ENCODE data around the gene CLSTN3. TPM values are rescaled to one million over a fixed set of nuclear protein-coding genes. Genes with fewer than 3 reads are reported as not detected.

The CLSTN3 gene
- total RNA-seq, 1 donor from 2014 or later, result 15.4 TPM

DNA sequence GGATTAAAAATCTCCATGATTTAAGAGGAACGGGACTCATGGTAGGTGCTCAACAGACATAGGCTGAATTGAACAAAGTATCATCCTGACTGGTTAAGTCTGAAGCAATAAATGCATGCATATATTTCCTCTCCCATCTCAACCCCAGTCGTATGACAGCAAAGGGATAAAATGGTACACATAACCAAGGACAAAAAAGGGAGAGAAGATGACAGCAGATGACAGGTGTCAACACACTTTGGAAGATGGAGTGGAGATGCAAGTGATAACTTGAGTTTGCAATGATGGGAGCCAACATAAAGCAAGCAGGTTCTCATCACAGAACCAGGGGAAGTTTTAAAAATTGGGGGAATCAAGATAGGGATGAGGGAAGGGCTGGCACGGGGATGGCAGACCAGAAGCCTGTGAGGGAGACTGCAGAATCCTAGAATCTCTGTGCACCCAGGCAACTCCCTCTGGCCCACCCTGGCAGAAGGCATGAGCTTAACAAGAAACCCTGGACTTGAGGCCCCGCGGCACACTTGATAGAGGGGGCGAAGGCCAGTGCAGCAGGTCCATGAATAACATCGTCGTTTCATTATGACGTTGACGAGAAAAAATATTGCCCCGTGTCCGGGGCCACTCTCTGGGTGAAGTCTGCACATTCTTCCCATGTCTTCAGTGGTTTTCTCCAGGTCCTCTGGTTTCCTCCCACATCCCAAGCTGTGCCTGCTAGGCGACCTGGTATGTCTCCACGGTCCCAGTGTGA lies 26.2 kb upstream of the CLSTN3 start:
- peak; percentile 60 for DNase-seq (ENCODE audit: low spot score)

DNA sequence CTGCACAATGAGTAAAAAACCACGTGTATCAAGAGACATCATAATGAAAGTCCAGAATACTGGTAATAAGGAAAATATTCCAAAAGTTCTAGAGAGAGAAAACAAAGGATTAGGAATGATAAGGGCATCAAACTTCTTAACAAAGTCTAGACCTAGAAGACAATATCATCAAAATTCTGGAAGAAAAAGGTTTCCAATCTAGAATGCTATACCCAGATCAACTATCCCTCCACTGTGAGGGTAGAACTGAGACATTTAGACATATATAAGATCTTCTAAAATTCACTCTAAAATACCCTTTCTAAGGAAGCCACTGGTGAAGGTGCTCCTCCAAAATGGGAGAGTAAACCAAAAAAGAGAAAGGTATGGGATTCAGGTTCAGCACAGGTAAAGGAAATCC lies 24.1 kb upstream of the CLSTN3 start:
- no peak for DNase-seq (ENCODE audit: low spot score)

DNA sequence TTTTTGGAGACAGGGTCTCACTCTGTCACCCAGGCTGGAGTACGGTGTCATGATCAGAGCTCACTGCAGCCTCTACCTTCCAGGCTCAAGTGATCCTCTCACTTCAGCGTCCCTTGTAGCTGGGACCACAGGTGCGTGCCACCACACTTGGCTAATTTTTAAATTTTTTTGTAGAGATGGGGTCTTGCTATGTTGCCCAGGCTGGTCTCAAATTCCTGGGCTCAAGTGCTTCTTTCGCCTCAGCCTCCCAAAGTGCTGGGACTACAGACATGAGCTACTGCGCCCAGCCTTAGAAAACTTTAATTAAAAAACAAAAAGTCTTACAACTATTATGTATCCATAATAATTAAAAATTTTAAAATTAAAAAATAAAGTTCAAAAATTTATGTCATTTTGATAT lies 23.0 kb upstream of the CLSTN3 start:
- peak; percentile 24 for DNase-seq (ENCODE audit: low spot score)

DNA sequence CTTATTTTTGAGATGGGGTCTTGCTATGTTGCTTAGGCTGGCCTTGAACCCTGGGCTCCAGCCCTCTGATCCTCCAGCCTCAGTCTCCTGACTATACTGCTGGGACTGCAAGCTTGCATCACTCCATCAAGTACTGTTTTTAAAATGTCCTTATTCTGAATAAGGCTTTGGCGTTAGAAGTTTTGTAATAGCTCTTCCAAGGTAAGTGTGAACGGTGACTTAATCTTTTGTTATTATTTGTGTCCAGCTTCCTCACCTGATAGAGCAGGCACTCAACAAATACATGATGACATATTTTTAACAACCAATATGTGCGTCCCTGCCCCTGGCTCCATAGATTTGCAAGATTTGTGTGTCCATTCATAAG lies 22.6 kb upstream of the CLSTN3 start:
- DNase-seq (ENCODE audit: low spot score), result peak; percentile 9

DNA sequence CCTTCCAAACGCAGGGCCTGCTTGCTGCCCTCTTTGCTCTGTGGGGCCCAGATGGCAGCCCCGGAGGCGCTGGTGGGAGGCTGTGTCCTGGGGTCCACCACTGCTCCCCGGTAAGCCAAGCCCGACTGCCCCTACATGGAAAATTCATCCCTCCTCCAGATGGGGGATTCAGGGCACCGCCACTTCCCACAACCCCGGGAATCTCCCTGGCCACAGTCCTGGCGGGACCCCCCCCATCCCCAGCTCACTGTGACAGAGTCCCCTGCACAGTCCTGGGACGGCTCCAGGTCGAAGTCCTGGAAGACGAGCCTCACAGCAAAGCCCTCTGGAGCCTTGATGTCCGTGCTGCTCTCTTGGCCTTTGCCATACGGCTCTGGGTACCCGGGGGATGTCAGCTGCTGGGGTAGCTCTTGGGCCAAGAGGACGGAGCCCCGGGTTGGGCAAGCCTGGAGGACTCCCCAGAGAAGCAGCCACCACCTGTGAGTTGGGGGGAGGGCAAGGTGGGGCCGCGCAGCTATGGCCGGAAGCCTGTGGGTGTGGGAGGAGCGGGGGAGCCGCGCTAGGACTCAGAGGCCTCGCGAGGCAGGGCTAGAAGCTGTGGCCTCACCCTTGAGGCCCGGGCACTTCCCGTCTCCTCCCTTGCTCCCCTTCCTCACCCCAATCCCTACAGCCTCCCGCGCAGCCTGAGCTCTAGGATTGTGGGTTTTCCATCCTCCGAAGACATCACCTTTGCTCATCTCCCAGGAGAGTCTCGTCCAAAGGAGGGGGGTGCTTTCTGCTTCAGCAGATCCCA lies 22.0 kb upstream of the CLSTN3 start:
- peak; percentile 94 for DNase-seq (ENCODE audit: low spot score)

DNA sequence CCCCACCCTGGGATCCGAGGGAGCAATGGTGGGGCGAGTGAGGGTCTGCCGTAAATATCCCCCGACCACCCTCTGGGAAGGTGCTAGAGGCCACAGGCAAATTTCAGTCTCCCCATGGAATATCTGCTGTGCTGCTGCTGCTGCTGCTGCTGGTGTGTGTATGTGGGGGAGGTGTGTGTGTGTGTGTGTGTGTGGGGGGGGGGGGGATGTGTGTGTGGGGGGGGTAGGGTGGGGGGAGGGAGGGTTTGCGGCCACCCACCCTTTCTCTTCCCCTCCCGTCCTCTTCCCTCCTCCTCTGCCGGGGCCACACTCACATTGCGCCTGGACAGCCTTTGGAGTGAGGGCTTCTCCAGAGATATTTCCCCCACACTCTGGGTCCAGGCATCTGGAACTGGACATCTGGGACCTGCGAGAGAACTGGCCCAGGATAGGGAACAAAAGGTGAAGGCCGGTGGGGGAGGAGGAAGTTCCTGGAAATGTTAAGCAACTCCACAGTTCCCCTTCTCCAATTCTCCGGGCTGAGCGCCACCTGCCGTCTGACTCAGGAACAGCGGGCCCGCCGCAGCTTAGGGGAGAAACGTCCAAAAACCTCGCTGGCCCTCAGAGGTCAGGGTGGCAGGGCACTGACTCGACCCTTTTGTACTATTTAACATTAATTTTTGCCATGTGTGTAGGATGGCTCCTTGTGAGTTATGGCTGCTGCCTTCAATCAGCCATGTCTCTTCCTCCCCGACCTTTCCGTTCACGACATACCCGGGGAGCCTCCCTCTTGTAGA lies 21.2 kb upstream of the CLSTN3 start, which contains the start of gene C1RL:
TSS of gene C1RL (minus strand) at position 419 of the 776 bp plus-strand sequence. CDS start at position 385, 34 bp downstream.
- DNase-seq (ENCODE audit: low spot score), result peak; percentile 95

DNA sequence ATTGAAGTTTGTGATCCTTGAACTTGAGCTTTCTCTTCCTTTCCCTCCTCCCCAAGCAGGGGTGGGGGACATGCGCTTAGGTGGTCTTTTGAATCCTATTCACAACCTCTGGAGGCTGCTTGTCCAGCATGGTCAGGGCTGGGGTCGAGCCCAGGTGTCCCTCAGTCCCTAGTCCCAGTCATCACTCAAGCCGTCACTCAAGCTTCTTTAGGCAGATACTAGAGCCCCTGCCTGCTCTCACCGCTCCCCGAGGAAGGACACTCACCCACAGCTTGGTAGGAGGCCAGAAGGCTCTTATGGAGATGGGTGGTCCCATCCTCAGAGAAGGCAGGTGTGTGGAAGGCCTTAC lies 20.6 kb upstream of the CLSTN3 start:
- peak; percentile 62 for DNase-seq (ENCODE audit: low spot score)

DNA sequence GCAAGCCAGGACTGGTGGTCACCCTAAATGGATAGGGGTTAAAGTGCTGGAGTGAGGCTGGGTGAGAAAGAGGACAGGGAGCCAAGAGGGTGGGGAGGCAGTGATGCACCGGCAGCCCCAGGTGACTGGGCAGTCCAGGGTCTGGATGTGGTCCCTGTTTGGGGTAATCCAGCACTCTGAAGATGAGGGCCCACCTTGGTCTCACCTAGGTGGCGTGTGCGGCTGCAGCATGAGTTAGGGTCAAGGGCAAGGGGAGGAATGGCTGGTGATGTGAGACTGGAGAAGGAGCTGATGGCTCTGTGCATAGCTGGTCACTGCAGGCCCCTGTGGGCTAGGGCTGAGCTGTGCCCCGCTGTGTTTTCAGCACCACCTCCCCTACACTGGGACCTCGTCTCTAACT lies 19.5 kb upstream of the CLSTN3 start:
- peak; percentile 73 for DNase-seq (ENCODE audit: low spot score)

DNA sequence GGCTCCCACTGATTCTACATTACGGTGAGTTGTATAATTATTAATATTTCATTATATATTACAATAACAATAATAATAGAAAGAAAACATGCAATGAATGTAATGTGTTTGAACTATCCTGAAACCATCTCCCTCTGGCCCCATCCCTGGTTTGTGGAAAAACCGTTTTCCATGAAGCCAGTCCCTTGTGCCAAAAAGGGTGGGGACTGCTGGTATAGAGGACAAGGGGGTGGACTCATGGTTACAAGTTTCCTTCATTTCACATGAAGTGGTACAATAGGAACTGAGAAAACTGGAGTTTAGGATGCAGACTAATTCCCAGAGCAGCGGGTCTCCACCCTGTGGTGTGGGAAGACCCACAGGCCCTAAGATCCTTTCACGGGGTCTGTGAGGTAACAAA lies 18.1 kb upstream of the CLSTN3 start:
- DNase-seq (ENCODE audit: low spot score), result peak; percentile 6

DNA sequence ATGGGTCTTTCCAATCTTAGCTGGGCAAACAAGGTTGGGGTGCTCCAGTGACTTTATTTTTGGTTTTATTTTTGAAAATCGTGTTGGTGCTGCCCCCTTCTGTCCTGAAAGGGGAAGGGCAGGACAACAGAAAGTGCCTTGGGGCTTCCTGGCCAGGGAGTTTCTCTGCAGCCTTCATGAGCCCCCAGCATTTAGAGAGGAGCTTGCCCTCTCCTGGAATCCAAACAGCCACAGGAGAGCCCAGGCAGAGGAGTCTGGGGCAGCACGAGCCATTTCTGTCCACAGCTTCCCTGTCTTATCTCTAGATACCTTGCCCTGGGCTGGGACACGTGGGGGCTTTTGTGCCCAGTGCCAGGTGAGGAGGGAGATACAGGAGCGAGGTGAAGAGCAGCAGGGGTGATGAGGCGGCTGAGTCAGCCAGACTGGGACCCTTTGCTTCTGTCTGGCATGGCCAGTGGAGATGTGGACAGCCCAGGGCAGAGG lies 16.7 kb upstream of the CLSTN3 start:
- DNase-seq (ENCODE audit: low spot score), result peak; percentile 51

DNA sequence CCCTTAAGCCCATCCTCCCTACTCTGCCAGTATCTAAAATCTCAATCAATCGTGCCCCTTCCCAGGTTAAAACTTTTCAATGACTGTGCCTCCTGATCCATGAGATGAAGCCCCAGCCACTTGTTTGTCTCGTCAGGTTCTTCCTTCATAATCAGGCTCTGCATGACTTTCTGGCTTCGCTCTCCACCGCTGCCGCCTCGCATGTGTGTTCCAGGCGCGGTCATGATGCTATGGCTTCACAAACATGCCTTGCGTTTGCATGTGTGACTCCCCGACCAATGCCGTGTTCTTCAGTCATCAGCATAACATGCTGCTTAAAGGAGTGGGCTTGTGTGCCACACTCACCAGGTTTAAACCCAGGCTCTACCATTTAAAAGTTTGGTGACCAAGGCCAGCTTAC lies 16.2 kb upstream of the CLSTN3 start:
- peak; percentile 33 for DNase-seq (ENCODE audit: low spot score)

DNA sequence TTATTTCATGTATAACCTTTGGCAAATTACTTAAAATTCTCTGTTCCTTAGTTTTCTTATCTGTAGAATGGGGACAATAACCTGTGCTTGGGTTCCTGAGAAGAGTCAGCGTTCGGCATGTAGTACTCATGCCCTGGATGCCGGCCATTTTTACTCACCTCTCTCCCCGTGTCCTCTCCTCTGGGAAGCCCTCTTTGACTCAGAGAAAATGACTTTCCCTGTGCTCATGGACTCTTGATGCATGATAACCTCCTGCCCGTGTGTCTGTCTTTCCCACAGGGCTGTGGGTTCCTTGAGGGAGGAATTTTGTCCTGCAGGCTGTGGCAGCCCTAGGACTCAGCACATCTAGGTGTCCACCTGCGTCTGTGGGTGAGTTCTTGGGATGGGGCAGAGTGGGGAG lies 15.3 kb upstream of the CLSTN3 start:
- peak; percentile 49 for DNase-seq (ENCODE audit: low spot score)

DNA sequence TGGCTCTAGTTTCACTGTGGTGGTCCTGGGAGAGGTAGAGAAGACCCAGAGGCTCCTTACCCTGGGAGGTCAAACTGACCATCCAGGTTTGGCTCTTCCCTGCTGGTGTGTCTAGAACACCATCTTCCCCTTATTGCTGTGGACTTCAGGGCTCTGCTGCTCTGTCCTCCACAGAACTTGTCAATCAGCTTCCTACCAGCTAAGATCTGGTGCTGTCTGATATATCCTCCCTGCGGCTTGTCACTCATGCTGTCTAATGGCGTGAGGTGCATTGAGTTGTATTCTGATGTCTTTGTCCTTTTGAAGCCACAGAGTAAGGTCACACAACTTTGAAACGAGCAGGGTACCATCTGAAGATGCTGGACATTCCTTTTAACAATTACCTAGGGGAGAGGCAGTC lies 14.0 kb upstream of the CLSTN3 start:
- DNase-seq (ENCODE audit: low spot score), result peak; percentile 33

DNA sequence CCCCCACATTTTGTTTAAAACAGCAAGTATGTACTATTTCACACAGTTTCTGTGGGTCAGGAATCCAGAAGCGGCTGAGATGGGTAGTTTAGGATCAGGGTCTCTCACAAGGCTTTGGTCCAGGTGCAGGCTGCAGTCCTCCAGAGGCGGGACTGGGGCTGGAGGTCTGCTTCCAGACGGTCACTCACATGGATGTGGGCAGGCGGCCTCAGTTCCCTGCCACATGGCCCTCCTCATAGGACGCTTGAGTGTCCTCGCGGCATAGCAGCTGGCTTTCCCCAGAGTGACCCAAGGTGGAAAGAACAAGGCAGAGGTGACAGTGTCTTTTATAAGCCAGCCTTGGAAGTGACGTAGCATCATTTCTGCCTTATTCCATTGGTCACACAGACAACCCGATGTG lies 13.3 kb upstream of the CLSTN3 start:
- DNase-seq (ENCODE audit: low spot score), result peak; percentile 69

DNA sequence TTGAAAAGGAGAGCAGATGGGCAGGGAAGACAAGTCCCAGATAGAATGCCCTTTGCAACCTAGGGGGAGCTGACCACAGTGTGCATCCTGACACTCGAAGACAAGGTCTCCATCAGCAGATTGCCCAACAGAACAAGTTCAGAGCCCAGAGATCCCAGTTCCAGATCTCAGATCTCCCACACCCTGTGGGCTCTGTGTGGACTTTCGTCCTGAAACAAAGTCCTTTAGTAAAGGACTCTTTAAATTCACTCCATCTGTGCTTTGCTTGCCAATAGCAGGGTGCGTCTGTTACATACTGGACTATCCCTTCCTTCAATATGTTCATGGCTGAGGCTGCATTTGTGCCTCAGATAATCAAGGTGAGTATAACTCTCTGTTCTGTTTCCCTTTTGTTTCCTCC lies 12.5 kb upstream of the CLSTN3 start:
- peak; percentile 9 for DNase-seq (ENCODE audit: low spot score)

DNA sequence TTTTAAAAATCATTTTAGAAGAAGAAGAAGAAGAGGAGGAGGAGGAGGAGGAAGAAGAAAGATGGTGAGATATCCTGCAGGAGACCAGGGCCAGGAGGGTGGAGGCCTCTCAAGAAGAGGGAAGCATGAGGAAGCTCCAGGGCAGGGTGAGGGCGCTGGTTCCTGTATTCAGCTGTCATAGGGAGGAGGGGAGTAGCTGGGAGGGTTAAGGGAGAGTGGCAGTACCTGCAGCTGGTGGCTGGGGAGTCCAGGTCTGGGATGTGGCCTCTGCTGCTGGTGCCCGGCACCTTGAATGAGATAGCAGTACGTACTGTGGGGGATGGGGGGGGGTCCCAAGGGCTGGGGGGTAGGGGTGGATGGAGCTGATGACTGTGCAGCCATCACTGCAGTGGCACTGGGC lies 11.3 kb upstream of the CLSTN3 start:
- DNase-seq (ENCODE audit: low spot score), result peak; percentile 55

DNA sequence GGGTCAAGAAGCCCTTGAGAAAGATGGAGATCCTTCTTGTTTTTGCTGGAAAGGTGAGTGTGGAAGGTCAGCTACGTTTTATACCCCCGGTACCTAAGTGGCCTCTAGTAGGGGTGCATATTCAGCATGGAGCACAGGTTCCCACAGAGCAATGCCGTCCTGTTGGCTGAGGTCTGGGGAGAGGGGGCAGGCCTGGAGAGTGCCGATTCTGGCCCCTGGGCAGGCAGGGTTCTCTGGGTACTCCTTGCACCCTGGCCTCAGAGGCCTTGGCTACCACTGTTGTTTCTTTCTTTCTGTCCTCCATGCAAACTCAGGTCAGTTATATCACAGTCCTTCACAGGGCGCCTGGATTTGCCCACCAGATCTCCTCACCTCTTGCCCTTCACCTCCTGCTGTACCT lies 10.0 kb upstream of the CLSTN3 start:
- peak; percentile 64 for DNase-seq (ENCODE audit: low spot score)

DNA sequence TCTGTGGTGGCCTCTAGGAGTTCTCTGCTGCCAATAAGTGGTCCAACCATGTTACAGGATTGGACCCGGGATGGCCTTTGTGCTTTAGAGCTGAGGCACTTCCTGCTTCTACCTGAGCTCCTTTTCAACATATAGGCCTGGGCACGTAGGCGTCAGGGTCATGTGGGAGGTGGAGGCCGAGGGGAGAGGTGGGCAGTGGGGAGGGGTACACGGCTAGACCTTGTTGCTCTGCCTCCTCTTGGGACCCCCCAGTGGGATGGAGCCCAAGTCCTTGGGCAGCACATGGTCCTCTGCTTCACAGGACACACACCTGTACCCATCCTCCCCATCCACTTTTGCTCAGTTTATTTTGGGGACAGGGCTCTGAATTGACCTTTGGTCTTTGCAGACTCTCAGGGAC lies 8.8 kb upstream of the CLSTN3 start:
- DNase-seq (ENCODE audit: low spot score), result no peak

DNA sequence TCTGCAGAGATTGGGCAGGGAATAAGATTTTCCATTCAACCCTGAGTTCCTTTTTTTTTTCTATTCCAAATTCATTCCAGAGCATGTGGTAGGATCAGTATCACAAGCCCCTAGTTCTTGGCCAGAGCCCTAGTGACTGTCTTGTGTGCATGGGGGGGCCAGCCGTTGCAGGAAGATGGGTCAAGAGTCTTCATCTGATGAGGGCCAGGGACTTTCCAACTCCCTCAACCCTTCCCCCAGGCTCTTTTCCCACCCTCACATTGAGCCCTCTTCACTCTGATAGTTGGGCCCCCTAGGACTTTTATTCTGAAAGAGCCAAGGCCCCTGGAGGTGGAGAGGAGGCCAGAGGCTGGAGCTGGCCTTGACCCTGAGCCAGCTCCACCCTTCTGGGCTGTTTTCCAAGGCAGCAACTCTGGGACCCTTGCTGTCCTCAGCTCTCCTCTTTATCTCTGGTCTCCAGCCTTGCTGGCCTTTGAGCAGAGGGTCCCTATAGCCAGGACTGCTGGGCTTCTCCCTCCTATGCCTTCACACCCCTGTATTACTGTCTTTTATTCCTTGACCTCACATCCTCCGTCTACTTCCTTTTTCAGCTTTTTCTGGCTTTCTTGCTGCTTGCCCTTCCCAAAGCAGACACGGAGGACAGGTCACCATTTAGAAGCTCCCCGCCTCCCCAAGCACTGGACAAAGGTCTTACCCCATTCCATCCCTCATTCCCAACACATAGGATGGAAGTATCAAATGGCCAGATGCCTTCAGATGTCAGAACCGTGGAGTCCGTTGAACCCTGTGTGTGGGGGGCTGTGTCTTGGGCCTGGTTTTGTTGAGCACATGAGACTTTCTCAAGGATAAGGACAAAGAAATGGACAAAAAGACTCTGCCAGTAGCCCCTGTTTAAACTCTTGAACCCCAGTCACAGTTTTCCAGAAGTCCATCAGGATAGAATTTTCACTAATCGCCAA lies 7.1 kb upstream of the CLSTN3 start:
- DNase-seq (ENCODE audit: low spot score), result no peak

DNA sequence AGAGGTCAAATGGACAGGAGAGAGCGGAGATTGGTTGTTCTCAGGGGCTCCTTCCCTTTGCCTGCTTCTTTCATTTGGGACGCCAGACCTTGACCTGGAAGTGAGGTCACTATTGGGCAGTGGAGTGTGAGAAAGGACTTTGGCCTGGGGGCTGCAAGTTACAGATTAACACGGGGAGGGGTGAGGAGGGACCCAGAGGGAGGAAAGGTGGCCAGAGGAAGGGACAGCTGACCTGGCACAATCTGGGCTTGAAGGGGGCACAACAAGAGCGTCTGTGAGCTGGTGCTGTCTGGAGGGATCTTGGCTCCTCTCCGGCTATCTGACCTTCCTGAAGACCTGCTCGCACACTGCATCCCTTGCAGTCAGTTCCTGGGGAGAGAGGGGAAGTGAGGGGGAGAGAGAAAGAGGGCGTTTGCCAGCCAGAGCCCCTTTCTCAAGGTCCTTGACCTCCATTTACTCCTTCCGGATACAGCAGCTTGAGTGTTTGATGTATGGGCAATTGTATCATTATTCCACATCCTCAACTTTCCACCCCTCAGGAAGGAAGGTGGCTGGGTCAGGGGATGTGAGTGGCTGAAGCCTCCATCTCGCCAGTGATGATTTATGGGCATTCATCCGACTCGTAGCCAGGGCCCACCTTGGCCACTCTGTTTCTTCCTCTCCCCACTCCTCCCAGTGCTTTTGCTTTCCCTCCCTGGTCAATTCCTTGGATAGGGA lies 6.2 kb upstream of the CLSTN3 start:
- no peak for DNase-seq (ENCODE audit: low spot score)

Data from mesenteric fat pad (tissue), 1 donor.